DND-41 (cell line): ENCODE data around the gene TMEM135.

ENCODE experiments used
- CTCF ChIP-seq: IDR thresholded peaks from 2 replicates; pipeline ENCODE4 v1.5.1; 2012; ENCODE audit warnings: borderline replicate concordance, low read length, moderate library complexity, mild to moderate bottlenecking; ENCODE audit not compliant: poor library complexity, severe bottlenecking; ENCODE audit errors: extremely low read depth
- EZH2 ChIP-seq: IDR thresholded peaks from 3 replicates; pipeline ENCODE4 v1.6.1; 2012; ENCODE audit warnings: borderline replicate concordance, low read depth, mild to moderate bottlenecking, moderate library complexity, low read length, inconsistent platforms; ENCODE audit not compliant: severe bottlenecking

- TF ChIP-seq CTCF (no peak), EZH2 (no peak)
Observed at GRCh38 chr11:87256694-87257340, 219.1 kb downstream of the TMEM135 start.
